Psoas muscle (tissue), 8 donors: ENCODE results near the gene REC8. TPM values are rescaled to one million over a fixed set of nuclear protein-coding genes. Genes with fewer than 3 reads are reported as not detected.

Source experiments
- ATAC-seq, 4 donors: fragments of 200-7000 bp; cut with Tn5 transposase; one replicate each; pipeline ENCODE4 v1.9.1; 2020; ENCODE audit warnings: moderate library complexity in 3 of 4, mild to moderate bottlenecking in 2 of 4
- DNase-seq, 2 donors: peaks; one replicate each; pipeline ENCODE4 v3.0.0-alpha.2; 2020
- H3K27ac ChIP-seq: fragments of 200-600 bp; one replicate; pipeline ENCODE4 v1.8.0; 2022
- H3K27me3 ChIP-seq, 3 donors: fragments of 200-600 bp in 1 of 3; one replicate each; pipeline versions ENCODE4 v1.6.1 to v1.8.0; 2013 to 2022; ENCODE audit warnings: low read length in 2 of 3, mild to moderate bottlenecking in 2 of 3, moderate library complexity in 1 of 3; ENCODE audit not compliant: insufficient read depth in 3 of 3
- H3K36me3 ChIP-seq, 2 donors: fragments of 200-600 bp in 1 of 2; one replicate each; pipeline versions ENCODE4 v1.6.1 to v1.8.0; 2013 to 2022; ENCODE audit warnings: low read depth in 1 of 2, mild to moderate bottlenecking in 1 of 2, moderate library complexity in 1 of 2; ENCODE audit not compliant: insufficient read depth in 1 of 2
- H3K4me1 ChIP-seq: fragments of 200-600 bp; one replicate; pipeline ENCODE4 v1.8.0; 2022
- H3K4me3 ChIP-seq: fragments of 200-600 bp; one replicate; pipeline ENCODE4 v1.8.0; 2022; ENCODE audit warnings: mild to moderate bottlenecking
- H3K9me3 ChIP-seq: fragments of 200-600 bp; one replicate; pipeline ENCODE4 v1.8.0; 2022
- WGBS, 3 donors: extraction: QIAGEN DNeasy Blood & Tissue Kit; methylation state at CpG; one replicate each; pipeline versions ENCODE4 v1.1.6 to v1.1.7; 2013; 5-methylcytosine and 5-hydroxymethylcytosine counted together
- intact Hi-C, 2 donors: fragments of 100-400 bp; cut with DNase I; formaldehyde crosslinking; loops; one replicate each; pipeline versions ENCODE4 v1.11.0 to v1.14.2; 2022
- polyA plus RNA-seq, 3 donors: library from polyadenylated mRNA; stranded (reverse); fragments of 200-250 nt; gene quantifications; one replicate each; pipeline ENCODE4 v1.2.3, GENCODE V29; 2013
- total RNA-seq, 4 donors: library from RNA; stranded (reverse); fragmentation: NEBNext Ultra II Directional in 2 of 4; extraction: Animal tissue kit (Norgen Biotek cat#: 25700) in 2 of 4; gene quantifications; one replicate each; pipeline versions ENCODE4 v1.2.1 to v1.2.4, GENCODE V29; 2021 to 2023
- TF ChIP-seq, protein P1 (sequence below): fragments of 200-600 bp; IDR thresholded peaks from one replicate; pipeline ENCODE4 v1.8.0; 2022; ENCODE audit warnings: antibody characterized with exemption
- donor health status: healthy with polysubstance abuse.
- donor health status: DM: no; HTN: no; CAD: no; lungs with moderate emphysema.
- donor health status: Bipolar disorder and iron deficiency.
- donor health status: healthy.
- donor health status: DM: yes; HTN: yes; CAD: no.
- donor health status: DM: no; HTN: no; CAD: no.
- donor health status: DM: no; HTN: no; CAD: no.
- donor health status: DM: yes; HTN: yes; CAD: no.

The REC8 gene
- total and polyA plus RNA-seq, 7 donors = 0.13 to 1.6 (median 1.2) TPM

DNA sequence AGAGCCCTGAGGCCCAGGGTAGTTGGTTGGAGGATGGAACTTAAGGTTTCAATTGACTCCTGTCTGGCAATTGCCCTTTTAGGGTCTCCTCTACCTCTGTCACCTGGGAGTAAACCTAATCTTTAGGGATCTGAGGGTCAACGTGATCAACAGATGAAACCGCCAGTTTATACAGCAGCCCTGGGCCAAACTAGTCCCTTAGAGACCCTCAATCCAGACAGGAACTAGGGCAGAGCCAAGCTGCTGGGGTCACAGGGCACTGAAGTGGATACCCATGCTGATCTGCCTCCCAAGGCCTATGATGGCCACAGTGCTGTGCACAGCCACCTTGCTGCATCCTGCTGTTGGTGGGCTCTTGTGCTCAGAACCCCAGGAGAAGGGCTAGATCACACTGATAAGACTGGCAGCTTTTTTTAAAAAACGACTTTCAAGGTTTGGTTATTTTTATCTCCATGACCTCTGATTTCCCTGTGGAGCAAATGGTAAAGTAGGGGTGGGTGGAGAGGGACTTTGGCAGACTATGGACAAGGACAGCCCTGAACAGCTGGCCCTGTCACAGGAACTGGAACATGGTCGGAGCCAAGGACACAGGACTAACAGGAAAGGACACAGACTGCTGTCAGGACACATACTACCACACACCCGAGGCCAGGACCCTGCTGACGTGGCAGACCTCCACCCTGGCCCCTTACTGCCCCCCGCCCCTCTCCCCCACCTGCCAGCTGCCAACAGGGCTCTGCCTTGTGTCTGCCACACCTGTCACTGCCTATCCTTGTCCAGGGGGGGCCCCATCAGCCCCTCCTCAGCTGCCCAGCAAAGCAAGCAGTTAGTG, 40.9 kb upstream of the REC8 start:
- DNase-seq = peak; percentile 70 to 87
- H3K9me3 ChIP-seq = no peaks in the 10 kb centered on the region
- peak overlapping the region; percentile 68 for H3K4me3 ChIP-seq
- H3K4me1 ChIP-seq = peaks cover 29% of the 10 kb centered on the region
- no peaks in the 10 kb centered on the region for H3K36me3 ChIP-seq
- peak overlapping the region; percentile 96 for H3K27ac ChIP-seq
- H3K27me3 ChIP-seq = no peaks in the 10 kb centered on the region
- intact Hi-C loops = no loop called here
- 14 to 20% (median 18%) methylated on average over 7 of the region's 7 CpGs for WGBS, 3 donors
- TF ChIP-seq, protein P1, sequence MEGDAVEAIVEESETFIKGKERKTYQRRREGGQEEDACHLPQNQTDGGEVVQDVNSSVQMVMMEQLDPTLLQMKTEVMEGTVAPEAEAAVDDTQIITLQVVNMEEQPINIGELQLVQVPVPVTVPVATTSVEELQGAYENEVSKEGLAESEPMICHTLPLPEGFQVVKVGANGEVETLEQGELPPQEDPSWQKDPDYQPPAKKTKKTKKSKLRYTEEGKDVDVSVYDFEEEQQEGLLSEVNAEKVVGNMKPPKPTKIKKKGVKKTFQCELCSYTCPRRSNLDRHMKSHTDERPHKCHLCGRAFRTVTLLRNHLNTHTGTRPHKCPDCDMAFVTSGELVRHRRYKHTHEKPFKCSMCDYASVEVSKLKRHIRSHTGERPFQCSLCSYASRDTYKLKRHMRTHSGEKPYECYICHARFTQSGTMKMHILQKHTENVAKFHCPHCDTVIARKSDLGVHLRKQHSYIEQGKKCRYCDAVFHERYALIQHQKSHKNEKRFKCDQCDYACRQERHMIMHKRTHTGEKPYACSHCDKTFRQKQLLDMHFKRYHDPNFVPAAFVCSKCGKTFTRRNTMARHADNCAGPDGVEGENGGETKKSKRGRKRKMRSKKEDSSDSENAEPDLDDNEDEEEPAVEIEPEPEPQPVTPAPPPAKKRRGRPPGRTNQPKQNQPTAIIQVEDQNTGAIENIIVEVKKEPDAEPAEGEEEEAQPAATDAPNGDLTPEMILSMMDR = no peak
- ATAC-seq = peak; percentile 80 to 86 (median 85)

DNA sequence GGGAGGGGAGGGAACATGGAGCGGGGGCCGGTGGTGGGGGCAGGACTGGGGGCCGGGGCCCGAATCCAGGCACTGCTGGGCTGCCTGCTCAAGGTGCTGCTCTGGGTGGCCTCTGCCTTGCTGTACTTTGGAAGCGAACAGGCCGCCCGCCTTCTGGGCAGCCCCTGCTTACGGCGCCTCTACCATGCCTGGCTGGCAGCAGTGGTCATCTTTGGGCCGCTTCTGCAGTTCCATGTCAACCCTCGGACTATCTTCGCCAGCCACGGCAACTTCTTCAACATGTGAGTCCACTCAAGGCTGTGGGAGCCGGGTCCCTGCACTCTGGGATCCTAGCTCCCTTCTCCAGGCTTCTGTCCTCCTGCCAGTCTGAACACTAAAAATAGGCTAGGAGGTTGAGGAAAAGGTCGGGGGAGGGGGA, 40.3 kb upstream of the REC8 start:
- peak overlapping the region; percentile 96 for H3K27ac ChIP-seq
- 14 to 38% (median 22%) methylated on average over 13 to 15 of the region's 15 CpGs for WGBS, 3 donors
- peak overlapping the region; percentile 68 for H3K4me3 ChIP-seq
- ATAC-seq = peak; percentile 18 to 70 (median 45)
- no peaks in the 10 kb centered on the region for H3K36me3 ChIP-seq
- TF ChIP-seq, protein P1 = no peak
- no peak for DNase-seq
- H3K27me3 ChIP-seq = no peaks in the 10 kb centered on the region
- H3K4me1 ChIP-seq = peaks cover 29% of the 10 kb centered on the region
- intact Hi-C loops = no loop called here
- no peaks in the 10 kb centered on the region for H3K9me3 ChIP-seq

DNA sequence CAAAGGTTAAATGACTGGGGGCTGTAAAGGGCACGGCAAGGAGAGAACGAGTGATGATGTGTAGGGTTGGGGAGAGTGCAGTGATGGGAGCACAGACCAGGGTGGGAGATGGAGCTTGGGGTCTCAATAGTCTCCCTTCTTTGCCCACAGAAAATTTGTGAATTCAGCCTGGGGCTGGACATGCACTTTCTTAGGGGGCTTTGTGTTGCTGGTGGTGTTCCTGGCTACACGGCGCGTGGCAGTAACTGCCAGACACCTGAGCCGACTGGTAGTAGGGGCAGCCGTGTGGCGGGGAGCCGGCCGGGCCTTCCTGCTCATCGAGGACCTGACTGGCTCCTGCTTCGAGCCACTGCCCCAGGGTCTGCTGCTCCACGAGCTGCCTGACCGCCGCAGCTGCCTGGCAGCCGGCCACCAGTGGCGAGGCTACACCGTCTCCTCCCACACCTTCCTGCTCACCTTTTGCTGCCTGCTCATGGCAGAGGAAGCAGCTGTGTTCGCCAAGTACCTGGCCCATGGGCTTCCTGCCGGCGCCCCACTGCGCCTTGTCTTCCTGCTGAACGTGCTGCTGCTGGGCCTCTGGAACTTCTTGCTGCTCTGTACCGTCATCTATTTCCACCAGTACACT, 39.7 kb upstream of the REC8 start:
- Histone ChIP-seq H3K36me3 (peaks cover 0 to 1% of the 10 kb centered on the region in 2 donors), H3K4me1 (peaks cover 35% of the 10 kb centered on the region), H3K9me3 (no peaks in the 10 kb centered on the region), H3K4me3 (peak overlapping the region; percentile 68), H3K27ac (peak overlapping the region; percentile 96), H3K27me3 (no peaks in the 10 kb centered on the region)
- peak; percentile 10 to 35 (median 16) for ATAC-seq
- WGBS, 3 donors = 13 to 23% (median 18%) methylated on average over 16 to 24 of the region's 24 CpGs
- intact Hi-C loops = no loop called here
- TF ChIP-seq, protein P1 = no peak
- peak in 1 of 2 donors; percentile 70 for DNase-seq

DNA sequence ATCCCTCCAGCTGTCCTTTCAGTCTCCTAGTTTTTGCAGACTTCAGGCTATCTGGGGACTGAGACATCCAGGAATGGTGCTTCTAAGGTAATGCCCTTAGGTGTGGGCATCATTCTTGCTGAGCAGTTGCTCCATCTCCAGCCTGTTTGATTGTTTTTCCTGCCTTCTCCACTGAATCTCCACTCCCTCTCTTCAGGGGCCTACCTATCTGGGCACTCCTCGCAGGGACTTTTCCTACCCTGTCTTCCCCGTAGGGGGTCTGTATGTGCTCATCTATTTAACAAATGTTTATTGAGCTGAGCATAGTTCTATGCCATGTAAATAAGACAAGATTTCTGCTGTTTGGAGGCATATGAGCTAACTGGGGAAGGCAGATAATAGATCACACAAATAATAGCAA, 38.9 kb upstream of the REC8 start:
- DNase-seq (no peak), ATAC-seq (no peak)
- H3K4me3 ChIP-seq = peak overlapping the region; percentile 68
- TF ChIP-seq, protein P1 = no peak
- peak overlapping the region; percentile 96 for H3K27ac ChIP-seq
- peaks cover 41% of the 10 kb centered on the region for H3K4me1 ChIP-seq
- no peaks in the 10 kb centered on the region for H3K9me3 ChIP-seq
- H3K36me3 ChIP-seq = peaks cover 0 to 9% of the 10 kb centered on the region in 2 donors
- no peaks in the 10 kb centered on the region for H3K27me3 ChIP-seq
- intact Hi-C loops = no loop called here
- WGBS, 3 donors = 60 to 80% (median 62%) methylated on average over 2 of the region's 2 CpGs
